GM18868 (cell line): ENCODE results near the gene SRGAP2.
"Not testable (repeated sequence)": the region's sequence is repeated elsewhere in the genome, so short reads cannot be mapped to it uniquely, and the experiment has no call there.

Source experiments
- ATAC-seq: cut with Tn5 transposase; IDR thresholded peaks from one replicate; pipeline ENCODE4 v1.9.1; 2021; ENCODE audit warnings: mild to moderate bottlenecking, moderate library complexity; ENCODE audit not compliant: unreplicated experiment

SRGAP2 gene

DNA sequence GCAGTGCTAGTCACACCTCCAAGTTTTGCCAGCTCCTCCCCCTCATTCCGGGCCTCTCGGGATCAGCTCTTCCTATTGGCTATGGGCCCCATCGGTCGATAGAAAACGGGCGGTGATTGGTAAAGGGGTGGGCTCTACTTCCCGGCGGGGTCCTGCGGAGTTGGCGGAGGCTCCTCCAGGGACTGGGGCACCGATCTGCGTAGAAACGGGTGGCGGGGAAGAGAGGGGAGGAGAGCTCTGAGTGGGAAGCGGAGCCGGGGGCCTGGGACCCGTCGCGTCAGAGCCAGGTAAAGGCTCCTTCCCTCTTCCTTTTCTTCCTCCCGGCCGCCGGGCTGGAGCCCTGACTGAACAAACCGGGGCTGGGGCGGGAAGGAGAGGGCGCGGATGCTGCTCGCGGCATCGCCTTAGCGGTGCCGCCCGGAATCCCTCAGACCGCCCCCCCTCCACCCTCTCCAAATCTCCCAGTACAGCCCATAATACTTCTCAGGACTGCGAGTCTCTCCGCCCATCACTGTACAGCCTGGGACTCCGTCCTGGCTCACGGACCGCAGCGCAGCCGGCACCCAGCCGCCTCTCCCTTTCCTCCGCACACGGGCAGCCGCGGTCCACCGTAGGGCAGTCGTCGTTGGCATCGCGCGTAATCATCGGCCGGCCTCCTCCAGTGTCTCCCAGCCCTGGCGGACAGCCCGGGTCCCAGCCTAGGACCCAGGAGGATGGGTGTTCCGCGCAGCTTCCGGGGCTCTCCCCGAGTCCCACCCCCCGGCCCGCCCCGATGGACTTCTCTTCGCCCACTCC lies at the start of gene SRGAP2:
TSS of gene SRGAP2 (plus strand) at position 178 of the 795 bp plus-strand sequence. CDS start 2,430 bp downstream, outside the sequence.
- ATAC-seq = peak; percentile 1

DNA sequence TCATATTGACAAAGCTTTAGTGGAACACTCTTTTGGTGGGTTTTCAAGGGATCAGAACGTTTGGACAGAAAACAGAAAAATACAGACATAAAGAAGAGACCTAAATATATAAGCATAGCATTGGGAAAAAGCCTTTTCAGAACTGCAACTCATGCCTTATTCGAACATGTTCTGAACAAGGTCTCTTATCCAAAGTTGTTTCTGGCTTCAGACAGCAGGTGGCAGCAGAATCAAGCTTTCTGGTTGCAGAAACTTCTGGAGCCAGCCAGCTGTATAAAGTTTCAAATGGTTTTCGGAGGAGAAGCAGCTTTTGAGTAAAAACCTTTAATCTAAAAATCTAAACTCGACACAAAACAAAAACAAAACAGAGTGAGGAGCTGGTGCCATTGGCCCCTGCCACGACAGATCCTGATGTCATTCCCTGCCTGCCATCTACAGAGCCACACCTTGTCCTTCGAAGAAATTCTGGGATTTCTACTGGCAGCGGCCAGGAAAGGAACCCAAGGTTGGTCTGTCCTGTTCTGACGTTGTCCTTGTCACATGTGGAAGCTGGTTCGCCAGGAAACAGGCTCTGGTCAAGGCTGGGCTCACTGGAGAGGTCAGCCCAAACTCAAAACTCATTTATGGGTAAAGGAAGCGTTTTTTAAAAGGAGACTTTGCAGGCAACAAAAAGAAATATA lies 35.9 kb upstream of the SRGAP2 start:
- ATAC-seq = peak; percentile 61

DNA sequence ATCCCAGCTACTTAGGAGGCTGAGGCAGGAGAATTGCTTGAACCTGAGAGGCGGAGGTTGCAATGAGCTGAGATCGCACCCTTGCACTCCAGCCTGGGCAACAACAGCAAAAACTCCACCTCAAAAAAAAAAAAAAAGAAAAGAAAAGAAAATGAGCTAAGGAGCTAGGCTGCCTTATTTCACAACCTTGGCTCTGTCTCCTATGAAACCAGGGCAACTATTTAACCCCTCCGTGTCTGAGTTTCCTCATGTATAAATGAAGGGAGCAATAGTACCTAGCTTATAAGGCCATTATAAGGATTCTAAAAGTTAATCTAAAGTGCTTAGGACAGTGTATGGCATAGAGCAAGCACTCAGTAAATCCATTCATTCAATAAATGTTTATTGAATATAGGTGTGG lies 33.5 kb upstream of the SRGAP2 start:
- not testable (repeated sequence) for ATAC-seq

DNA sequence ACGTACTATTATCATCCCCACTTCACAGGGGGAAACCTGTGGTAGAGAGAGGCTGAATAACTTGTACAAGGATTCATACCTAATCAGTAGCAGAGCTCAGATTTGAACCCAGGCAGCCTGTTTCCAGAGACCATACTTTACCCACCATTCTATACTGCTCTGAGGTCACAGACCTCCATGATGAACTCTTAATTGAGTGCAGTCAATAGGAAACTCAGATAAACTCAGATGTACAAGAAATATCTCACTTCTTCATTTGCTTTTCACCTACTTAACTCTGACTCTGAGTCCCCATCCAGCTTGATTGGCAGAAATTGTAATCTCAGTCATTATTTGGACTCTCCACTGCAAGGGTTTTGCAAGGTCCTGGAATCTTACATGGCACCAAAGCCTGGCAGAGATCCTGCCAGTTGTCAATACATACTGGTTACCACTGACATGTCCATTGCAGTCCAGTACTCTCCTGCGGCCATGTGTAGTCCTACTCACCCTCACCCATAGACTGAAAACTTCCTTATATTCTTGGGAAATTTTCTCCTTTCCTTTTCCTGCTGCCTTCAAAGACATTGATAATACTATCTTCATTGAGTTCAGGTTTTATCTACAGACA lies 30.1 kb upstream of the SRGAP2 start:
- not testable (repeated sequence) for ATAC-seq

DNA sequence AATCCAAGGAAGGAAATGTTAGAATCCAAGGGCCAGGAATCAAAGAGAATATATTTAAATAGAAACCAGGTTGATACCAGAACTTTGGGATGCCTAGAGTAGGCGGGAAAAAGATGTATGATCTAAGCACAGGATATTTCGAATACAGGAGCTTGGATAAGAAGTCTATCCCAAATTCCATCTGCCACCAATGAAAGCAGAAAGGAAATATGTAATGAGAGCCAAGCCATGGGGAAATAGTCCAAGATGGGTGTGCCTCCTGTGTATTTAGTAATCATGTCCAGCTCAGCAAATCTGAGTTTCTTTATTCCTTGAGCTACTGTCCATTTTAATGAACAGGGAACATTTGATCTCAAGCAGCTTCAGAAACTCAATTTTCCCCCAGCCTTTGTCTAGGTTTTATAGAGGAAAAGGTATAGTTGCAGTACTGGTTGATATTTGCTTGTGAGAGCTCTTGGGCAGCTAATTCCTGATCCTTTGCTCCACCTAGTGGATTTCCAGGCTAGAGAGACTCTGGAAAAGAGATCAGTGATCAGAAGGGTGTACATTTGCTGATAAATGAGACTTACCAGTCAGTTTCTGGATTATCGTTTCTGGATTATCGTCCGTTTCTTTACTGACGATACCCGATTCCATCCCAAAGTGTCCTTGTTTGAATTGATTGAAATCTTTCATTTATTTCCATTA lies 29.0 kb upstream of the SRGAP2 start:
- ATAC-seq = not testable (repeated sequence)

DNA sequence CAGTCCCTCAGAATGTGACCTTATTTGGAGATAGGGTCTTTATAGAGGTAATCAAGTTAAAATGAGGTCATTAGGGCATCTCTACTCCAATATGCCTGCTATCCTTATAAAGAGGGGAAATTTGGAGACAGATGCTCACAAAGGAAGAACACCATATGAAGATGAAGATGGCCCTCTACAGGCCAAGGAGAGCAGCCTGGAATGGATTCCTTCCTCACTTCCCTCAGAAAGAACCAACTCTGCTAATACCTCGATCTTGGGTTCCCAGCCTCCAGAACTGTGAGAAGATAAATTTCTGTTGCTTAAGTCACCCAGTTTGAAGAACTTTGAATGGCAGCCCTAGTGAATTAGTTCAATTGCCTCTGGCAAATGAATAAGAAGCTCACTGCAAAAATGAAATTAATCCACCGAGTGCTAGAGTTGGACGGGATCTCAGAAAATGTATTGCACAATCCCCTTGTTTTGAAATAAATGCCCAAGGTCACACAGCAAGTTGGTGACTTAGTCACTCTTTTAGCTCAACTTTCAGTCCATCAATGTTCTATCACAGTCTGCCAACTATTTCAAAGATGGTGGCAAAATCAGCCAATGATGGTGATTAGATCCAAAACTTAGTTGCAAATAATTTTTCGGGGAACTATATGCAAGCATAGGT lies 27.8 kb upstream of the SRGAP2 start:
- not testable (repeated sequence) for ATAC-seq

DNA sequence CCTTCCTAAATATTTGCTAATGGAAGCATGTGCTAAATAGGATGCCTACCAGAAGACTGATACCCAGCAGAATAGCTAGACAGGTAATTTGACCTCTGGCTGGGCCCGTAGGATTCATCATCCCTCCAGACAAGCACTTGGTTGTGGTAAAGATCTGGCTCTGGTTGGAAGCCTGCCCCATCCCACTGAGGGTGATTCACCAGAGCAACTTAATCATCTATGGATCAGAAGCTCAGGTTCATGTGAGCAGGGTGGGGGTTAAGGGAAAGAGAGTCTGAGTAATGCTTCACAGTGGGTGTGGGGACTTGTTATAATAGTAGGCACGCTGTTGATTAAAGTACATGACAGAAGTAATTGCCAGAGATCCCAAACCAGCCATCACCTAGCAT lies 27.2 kb upstream of the SRGAP2 start:
- ATAC-seq = not testable (repeated sequence)

DNA sequence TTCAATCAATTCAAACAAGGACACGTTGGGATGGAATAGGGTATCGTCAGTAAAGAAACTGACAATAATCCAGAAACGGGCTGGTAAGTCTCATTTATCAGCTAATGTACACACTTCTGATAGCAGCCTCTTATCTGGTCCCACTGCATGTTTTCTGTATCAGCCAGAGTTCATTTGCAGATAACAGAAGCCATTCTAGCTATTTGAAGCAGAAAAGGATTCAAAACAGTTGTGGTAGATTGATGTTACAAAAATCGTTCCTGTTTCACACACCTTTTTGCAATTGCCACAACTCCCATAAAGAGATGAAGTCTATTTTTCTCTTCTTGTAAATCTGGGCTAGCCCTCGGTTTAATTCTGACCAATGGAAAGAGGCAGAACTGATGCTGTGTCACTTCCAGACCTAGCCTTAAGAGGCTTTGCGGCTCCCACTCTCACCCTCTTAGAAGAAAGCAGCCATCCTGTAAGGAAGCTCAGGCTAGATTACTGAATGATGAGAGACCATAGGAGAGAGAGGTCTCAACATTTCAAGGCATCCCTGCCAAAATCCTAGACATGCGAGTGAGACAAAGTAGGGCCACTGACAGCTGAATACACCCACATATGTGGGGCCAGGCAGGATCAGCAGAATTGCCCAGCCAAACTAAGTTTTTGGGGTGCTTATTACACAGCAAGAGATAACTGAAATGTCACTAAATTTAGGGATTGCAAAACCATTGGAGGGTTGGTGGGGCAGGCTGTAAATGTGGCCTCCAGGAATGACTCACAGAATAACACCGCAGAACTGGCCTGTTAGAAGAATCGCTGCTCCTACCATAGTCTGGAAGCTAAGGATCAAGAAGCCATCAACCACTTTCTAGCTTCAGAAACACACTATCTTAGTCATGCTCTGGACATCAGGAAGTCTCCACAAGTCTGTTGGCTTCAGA lies 25.0 kb upstream of the SRGAP2 start:
- ATAC-seq = not testable (repeated sequence)

DNA sequence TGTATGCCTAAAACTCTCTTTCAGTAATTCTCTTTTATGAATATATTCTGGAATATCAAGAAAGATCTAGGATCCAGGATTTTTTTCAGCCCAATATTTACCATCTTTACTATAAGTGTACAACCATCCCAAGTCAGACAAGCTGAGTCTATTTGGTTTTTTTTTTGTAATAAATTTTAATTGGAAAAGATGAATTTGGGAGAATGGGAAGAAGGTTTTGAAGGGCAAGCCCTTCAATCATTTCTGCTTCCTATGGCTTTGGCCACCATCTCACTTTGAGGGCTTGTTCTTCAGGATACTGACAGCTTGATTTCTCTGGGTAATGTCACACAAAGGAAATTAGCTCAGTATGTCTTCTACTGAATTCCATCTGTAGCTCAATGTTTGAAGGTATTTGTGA lies 23.7 kb upstream of the SRGAP2 start:
- not testable (repeated sequence) for ATAC-seq

DNA sequence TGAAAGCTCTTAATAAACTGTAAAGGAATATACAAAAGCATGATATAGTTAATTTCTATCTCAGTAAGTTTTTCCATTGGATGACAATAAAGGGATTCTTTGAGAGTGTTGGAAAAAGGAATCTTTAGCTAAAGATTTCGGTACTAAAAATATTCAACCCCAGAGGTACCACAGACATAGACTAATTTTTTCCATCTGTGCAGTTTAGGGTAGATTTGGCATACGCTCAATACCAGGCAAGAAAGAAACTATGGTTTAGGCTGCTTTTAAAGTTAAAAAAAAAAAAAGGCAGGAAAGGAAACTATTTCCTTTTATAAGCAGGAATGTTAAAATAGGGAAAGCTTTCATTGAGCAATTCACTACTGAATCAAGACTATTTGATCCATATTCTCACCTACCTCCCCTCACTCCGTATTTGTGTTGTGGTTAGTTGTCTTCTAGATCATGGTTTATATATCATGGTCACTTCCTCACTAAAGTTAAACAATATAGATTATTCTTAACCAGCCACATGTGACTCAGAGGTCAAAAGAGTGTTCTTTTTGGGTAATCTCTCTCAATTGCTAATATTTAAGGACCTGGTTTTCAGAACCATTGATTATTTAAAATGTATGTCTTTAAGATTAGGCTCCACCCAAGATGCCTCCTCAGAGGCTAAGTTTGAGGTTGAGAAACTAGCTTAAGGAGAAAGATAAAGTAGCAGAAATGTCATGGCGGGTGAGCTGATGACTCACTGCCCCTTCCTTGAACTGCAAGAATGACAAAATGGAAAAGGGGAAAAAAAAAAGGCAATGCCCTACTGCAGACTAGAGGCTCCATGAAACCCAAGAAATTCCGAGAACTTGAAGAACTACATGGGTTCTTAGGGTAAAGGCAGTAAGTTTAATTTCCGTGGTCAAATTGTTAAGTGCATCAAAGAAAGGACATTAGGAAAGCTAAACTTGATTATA lies 20.7 kb upstream of the SRGAP2 start:
- ATAC-seq = not testable (repeated sequence)

DNA sequence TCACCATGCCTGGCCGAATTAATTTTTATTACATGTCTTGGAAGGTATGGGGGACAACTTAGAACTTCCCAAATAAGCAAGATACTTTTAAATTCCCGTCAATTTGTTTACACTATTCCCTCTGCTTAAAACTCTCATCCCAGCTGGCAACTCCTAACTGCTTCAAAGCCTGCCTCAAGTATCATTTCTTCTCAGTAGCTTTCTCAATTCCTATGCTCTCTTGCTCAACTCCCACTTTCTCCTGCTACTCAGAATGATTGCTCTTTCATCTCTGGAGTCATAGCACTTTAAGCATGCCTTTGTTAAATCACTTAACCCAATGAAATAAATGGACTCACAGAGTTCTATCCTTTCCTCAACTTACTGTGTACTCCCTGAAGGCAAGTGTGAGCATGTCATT lies 19.6 kb upstream of the SRGAP2 start:
- ATAC-seq = not testable (repeated sequence)

DNA sequence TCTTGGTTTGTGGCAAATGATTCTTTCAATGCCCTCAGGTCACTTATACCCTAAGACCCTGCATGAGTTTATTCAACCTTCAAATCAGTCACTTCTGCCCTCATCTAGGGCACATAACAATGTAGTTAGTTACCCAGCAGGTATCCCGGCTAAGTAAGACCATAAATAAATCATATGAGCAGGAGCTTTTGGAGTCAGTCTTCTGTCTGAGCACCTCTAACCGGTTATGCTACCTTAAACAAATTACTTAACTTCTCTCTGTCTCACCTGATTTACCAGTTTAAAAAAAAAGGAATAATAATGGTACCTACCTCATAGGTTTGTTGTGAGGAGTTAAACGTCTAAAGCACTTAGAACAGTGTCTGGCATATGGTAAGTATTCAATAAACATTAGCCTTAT lies 17.6 kb upstream of the SRGAP2 start:
- not testable (repeated sequence) for ATAC-seq

DNA sequence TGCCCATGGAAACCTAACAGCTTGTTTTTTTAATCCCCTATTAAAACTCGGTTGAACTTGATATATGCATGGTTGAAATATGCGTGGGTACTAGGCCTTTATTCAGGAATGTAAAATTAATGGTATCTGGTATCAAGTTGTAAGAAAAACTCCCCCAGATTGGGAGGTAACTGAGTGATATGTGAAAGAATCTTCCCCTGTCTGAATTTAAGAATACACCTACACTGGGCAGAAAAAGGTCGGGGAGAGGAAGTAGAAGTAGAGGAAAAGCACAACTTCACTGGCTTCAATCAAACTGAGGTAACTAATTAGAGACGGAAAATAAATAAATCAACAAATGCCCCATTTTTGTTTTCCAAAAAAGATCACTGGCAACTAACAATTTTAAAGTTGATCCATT lies 16.5 kb upstream of the SRGAP2 start:
- not testable (repeated sequence) for ATAC-seq

DNA sequence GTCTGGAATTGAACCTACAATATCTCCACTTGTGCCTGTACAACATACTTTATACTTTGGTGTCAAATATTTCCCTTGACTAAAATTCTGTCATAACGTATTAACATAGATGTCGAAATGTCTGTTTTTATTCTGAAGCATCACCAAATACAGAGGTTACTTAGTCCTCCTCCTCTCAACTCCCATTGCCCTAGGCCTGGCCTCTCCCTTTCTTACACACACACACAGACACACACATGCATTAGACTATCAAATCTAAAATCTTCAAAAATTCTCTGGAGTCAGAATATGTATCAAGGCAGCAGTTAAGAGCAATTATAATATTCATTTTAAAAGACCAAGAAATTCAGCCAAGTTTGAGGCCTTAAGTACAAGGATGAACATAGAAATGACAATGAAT lies 8.2 kb upstream of the SRGAP2 start:
- ATAC-seq = not testable (repeated sequence)

DNA sequence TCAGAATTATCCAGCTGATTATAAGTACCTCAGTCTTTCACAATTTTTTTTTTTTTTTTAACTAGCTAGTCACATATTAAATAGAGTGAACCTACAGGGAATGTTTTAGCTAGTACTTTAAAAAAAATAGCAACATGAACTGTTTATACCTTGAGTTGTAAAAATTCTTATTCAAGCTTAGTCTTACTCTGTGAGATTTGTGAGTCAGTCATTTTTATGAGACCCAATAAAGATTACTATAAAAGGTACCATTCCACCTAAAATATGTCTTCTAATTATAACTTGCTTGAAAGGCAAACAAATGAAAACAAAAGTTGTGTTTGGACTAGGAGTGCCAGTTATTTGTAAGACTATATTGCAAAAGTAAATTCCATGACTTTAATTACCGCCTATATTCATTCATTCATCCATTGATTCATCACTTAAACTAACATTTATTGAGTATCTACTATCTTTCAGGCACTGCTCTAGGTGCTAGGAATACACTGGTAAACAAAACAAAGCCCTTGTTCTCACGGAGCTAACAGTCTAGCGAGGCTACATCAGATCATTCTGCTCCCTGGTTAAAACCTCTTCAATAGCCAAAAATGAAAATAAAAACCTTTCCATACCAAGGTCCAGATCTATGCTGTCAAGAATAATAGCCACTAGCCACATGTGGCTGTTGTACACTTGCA lies 6.5 kb upstream of the SRGAP2 start:
- ATAC-seq = not testable (repeated sequence)

DNA sequence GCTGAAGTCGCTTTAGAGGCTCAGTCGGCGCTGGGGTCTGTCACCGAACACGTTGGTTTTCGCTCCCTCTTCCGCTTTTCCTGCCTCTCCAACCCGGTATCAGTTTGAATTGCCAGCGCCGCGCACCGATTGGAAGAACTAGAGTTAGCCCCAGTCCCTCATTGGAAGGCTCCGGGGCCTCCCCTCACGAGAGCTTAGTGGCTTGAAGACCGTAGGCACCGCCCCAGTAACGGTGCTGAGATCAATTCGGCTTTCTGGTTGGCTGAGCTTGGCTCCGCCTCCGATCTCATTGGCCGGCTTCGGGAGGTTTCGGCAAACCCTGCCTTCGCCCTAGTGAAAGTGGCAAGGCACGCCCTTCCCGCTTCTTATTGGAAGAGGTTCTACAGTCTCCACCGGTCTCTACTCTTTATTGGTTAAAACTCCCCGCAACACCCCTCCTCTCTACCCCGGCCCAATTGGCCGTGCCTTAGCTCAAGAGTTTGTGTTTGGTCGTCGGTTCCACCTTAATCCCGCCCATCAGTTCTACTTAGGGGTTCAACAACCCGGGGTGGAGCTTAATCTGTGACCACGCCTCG lies 465 bp upstream of the SRGAP2 start, which contains the start of gene FAM72A:
TSS of gene FAM72A (minus strand) at position 51 of the 575 bp plus-strand sequence. CDS start 814 bp downstream, outside the sequence.
- peak; percentile 84 for ATAC-seq

DNA sequence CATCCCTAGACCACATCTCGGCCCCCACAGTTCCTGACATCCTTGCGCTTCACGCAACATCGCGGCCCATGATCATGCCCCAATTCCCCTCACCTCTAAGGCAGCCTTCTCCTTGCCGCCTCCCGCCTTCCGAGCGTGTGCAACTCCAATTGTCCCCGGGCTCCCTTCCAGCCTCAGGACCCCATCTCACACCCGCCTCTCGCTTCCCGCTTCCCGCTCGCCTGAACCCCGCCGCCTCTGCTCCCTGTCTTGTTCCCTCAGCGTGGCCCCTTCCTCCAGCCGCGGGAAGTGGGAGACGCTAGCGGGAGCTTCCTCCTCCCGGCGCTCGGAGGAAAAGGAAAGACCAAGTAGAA lies 794 bp downstream of the SRGAP2 start:
- ATAC-seq = not testable (repeated sequence)
